GM21381 (cell line): ENCODE data around the gene SOX8.

Experiments used
- ATAC-seq: cut with Tn5 transposase; IDR thresholded peaks from one replicate; pipeline ENCODE4 v1.9.1; 2021; ENCODE audit warnings: mild to moderate bottlenecking, moderate library complexity; ENCODE audit not compliant: unreplicated experiment

SOX8 gene

GRCh38 chr16:1003391-1004347 lies 22.1 kb downstream of the SOX8 start:
- no peak for ATAC-seq

GRCh38 chr16:1005286-1005685 lies 23.7 kb downstream of the SOX8 start:
- ATAC-seq: no peak

- ATAC-seq: no peak
These were observed 25.2 kb downstream of the SOX8 start for GRCh38 chr16:1006781-1007180.

GRCh38 chr16:1007284-1007850 lies 25.8 kb downstream of the SOX8 start:
- ATAC-seq: no peak

GRCh38 chr16:1008085-1008484 lies 26.5 kb downstream of the SOX8 start:
- ATAC-seq: no peak

- no peak for ATAC-seq
These were observed 28.0 kb downstream of the SOX8 start for GRCh38 chr16:1009358-1010150.

- no peak for ATAC-seq
These were observed 28.7 kb downstream of the SOX8 start for GRCh38 chr16:1010251-1010650.

GRCh38 chr16:1010815-1011214 lies 29.2 kb downstream of the SOX8 start:
- ATAC-seq: no peak

- ATAC-seq: no peak
These were observed 29.9 kb downstream of the SOX8 start for GRCh38 chr16:1011316-1012082.

- ATAC-seq: no peak
These were observed 30.6 kb downstream of the SOX8 start for GRCh38 chr16:1012135-1012534.

- no peak for ATAC-seq
These were observed 31.4 kb downstream of the SOX8 start for GRCh38 chr16:1012722-1013592.

- no peak for ATAC-seq
These were observed 32.0 kb downstream of the SOX8 start for GRCh38 chr16:1013593-1013900.

- ATAC-seq: no peak
These were observed 32.7 kb downstream of the SOX8 start for GRCh38 chr16:1014221-1014620.

GRCh38 chr16:1014771-1015495 lies 33.4 kb downstream of the SOX8 start:
- ATAC-seq: no peak

GRCh38 chr16:1018447-1019198 lies 37.1 kb downstream of the SOX8 start:
- no peak for ATAC-seq

- no peak for ATAC-seq
These were observed 37.9 kb downstream of the SOX8 start for GRCh38 chr16:1019231-1020090.

GRCh38 chr16:1020091-1020399 lies 38.5 kb downstream of the SOX8 start:
- ATAC-seq: no peak

- ATAC-seq: no peak
These were observed 39.0 kb downstream of the SOX8 start for GRCh38 chr16:1020591-1020990.
